ENCODE data around the gene BACE2. TPM values are rescaled to one million over a fixed set of nuclear protein-coding genes. Genes with fewer than 3 reads are reported as not detected.
"Not testable (repeated sequence)": the region's sequence is repeated elsewhere in the genome, so short reads cannot be mapped to it uniquely, and the experiment has no call there.

The BACE2 gene
- total RNA-seq, 1 donor from 2014 or later: 49.5 TPM

DNA sequence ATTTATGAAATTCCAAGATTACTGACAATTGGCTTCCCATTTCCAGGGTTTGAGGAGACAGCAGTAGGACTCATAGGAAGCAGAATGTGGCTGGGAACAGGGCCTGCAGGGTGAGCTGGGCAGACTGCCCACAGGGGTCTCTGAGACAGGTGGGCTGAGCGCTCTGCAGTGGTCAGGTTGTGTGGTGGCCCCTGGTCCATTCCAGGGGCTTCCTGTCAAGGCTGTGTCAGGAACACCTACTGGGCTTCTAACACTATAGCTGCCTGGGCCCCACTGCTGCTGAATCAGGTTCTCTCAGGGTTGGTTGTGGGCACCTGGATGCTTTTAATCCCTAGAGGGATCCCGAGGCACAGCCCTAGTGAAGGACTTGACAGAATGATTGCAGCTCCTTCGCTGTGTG is 72.1 kb downstream of the BACE2 start:
- Mint-ChIP-seq H3K4me1 (ENCODE audit: unreplicated experiment) (peaks cover 10% of the 10 kb centered on the region), H3K27ac (ENCODE audit: unreplicated experiment) (no peak overlapping the region), H3K36me3 (ENCODE audit: unreplicated experiment) (peaks cover 20% of the 10 kb centered on the region), H3K4me3 (ENCODE audit: unreplicated experiment) (no peak overlapping the region), H3K9me3 (ENCODE audit: unreplicated experiment) (no peaks in the 10 kb centered on the region), H3K27me3 (ENCODE audit: unreplicated experiment) (no peaks in the 10 kb centered on the region)
- TF ChIP-seq, protein P1, sequence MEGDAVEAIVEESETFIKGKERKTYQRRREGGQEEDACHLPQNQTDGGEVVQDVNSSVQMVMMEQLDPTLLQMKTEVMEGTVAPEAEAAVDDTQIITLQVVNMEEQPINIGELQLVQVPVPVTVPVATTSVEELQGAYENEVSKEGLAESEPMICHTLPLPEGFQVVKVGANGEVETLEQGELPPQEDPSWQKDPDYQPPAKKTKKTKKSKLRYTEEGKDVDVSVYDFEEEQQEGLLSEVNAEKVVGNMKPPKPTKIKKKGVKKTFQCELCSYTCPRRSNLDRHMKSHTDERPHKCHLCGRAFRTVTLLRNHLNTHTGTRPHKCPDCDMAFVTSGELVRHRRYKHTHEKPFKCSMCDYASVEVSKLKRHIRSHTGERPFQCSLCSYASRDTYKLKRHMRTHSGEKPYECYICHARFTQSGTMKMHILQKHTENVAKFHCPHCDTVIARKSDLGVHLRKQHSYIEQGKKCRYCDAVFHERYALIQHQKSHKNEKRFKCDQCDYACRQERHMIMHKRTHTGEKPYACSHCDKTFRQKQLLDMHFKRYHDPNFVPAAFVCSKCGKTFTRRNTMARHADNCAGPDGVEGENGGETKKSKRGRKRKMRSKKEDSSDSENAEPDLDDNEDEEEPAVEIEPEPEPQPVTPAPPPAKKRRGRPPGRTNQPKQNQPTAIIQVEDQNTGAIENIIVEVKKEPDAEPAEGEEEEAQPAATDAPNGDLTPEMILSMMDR (IDR thresholded peaks at IDR 0.05): no peak
- DNase-seq (ENCODE audit: extremely low spot score, unreplicated experiment): no peak

DNA sequence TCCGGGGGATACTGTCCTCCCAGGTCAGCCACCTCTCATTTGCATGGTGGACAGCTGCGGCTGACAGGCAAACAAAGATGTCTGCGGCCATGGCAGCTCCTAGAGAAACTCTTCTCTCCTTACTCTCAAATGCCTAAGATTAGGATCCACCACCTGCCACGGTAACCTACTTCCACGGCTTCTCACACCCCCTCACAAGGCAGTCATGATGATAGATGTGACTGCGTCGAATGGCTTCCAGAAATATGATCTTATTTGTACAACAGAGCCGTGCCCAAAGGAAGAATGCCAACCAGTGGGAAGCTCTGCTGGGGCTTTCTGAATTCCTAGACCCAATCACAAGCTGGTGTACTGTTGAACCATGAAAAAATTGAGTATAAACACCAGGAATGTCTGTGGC is 73.4 kb downstream of the BACE2 start:
- Mint-ChIP-seq H3K9me3 (ENCODE audit: unreplicated experiment) (no peaks in the 10 kb centered on the region), H3K4me3 (ENCODE audit: unreplicated experiment) (no peak overlapping the region), H3K27ac (ENCODE audit: unreplicated experiment) (no peak overlapping the region), H3K27me3 (ENCODE audit: unreplicated experiment) (no peaks in the 10 kb centered on the region), H3K4me1 (ENCODE audit: unreplicated experiment) (peaks cover 8% of the 10 kb centered on the region), H3K36me3 (ENCODE audit: unreplicated experiment) (peaks cover 20% of the 10 kb centered on the region)
- DNase-seq (ENCODE audit: extremely low spot score, unreplicated experiment): no peak
- TF ChIP-seq, protein P1 (IDR thresholded peaks at IDR 0.05): no peak

DNA sequence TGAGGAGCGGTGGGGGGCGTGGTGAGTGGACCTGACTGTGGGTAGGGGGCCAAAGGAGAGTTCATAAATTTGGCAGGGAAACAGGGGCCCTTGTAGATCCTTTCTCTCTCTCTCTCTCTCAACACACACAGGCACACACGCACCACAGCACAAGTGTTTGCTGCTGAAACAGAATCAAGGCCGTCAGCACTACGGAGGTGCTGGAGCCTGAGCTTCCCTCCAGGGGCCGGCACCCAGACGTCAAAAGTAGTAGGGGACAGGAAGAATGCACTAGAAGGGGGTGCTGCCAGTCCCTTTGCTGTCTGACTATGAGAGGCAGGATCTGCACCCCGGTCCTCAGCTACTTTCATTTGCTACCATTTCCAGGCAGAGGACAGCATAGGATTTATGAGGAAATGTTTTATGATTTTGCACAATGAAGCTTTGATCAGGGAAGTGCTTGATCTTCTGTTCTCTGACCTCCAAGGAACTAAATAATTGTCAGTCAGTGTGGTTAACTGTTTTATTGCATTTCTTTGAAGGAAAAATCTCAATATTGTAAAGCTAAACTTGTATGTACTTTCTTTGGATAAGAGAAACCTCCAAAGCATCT is 74.4 kb downstream of the BACE2 start:
- no peaks in the 10 kb centered on the region for H3K9me3 Mint-ChIP-seq (ENCODE audit: unreplicated experiment)
- no peak overlapping the region for H3K27ac Mint-ChIP-seq (ENCODE audit: unreplicated experiment)
- H3K4me1 Mint-ChIP-seq (ENCODE audit: unreplicated experiment): peaks cover 8% of the 10 kb centered on the region
- H3K36me3 Mint-ChIP-seq (ENCODE audit: unreplicated experiment): peaks cover 25% of the 10 kb centered on the region
- H3K27me3 Mint-ChIP-seq (ENCODE audit: unreplicated experiment): no peaks in the 10 kb centered on the region
- H3K4me3 Mint-ChIP-seq (ENCODE audit: unreplicated experiment): no peak overlapping the region
- TF ChIP-seq, protein P1 (IDR thresholded peaks at IDR 0.05): no peak
- DNase-seq (ENCODE audit: extremely low spot score, unreplicated experiment): peak; percentile 62

DNA sequence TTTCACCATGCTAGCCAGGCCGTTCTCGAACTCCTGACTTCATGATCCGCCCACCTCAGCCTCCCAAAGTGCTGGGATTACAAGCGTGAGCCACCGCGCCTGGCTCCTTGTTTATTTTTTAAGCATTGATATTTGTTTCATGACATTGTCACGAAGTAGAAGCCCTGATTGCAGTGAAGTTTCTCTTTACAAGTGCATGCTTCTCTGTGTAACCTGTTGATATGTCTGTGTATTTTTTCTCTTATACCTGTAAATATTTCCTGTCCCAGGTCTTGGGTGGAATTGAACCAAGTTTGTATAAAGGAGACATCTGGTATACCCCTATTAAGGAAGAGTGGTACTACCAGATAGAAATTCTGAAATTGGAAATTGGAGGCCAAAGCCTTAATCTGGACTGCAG is 75.1 kb downstream of the BACE2 start:
- Mint-ChIP-seq H3K4me3 (ENCODE audit: unreplicated experiment) (no peak overlapping the region), H3K9me3 (ENCODE audit: unreplicated experiment) (no peaks in the 10 kb centered on the region), H3K27ac (ENCODE audit: unreplicated experiment) (no peak overlapping the region), H3K36me3 (ENCODE audit: unreplicated experiment) (peaks cover 24% of the 10 kb centered on the region), H3K27me3 (ENCODE audit: unreplicated experiment) (no peaks in the 10 kb centered on the region), H3K4me1 (ENCODE audit: unreplicated experiment) (peaks cover 2% of the 10 kb centered on the region)
- DNase-seq (ENCODE audit: extremely low spot score, unreplicated experiment): no peak
- TF ChIP-seq, protein P1 (IDR thresholded peaks at IDR 0.05): no peak

DNA sequence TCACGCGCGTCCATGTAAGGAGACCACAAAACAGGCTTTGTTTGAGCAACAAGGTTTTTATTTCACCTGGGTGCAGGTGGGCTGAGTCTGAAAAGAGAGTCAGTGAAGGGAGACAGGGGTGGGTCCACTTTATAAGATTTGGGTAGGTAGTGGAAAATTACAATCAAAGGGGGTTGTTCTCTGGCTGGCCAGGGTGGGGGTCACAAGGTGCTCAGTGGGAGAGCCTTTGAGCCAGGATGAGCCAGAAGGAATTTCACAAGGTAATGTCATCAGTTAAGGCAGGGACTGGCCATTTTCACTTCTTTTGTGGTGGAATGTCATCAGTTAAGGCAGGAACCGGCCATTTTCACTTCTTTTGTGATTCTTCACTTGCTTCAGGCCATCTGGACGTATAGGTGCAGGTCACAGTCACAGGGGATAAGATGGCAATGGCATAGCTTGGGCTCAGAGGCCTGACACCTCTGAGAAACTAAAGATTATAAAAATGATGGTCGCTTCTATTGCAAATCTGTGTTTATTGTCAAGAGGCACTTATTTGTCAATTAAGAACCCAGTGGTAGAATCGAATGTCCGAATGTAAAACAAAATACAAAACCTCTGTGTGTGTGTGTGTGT is 76.4 kb downstream of the BACE2 start:
- H3K9me3 Mint-ChIP-seq (ENCODE audit: unreplicated experiment); H3K27me3 Mint-ChIP-seq (ENCODE audit: unreplicated experiment); H3K27ac Mint-ChIP-seq (ENCODE audit: unreplicated experiment); H3K4me3 Mint-ChIP-seq (ENCODE audit: unreplicated experiment); H3K4me1 Mint-ChIP-seq (ENCODE audit: unreplicated experiment): not testable (repeated sequence)
- H3K36me3 Mint-ChIP-seq (ENCODE audit: unreplicated experiment): peaks cover 29% of the 10 kb centered on the region
- DNase-seq (ENCODE audit: extremely low spot score, unreplicated experiment): peak; percentile 6

All from osteocyte (in vitro differentiated cells).